GM21515 (cell line): ENCODE results near the gene PRSS3.
"Not testable (repeated sequence)": the region's sequence is repeated elsewhere in the genome, so short reads cannot be mapped to it uniquely, and the experiment has no call there.

Experiments used
- ATAC-seq: cut with Tn5 transposase; IDR thresholded peaks from one replicate; pipeline ENCODE4 v1.9.1; 2021; ENCODE audit not compliant: unreplicated experiment

The PRSS3 gene

GRCh38 chr9:33817327-33818166 lies 22.2 kb downstream of the PRSS3 start:
- ATAC-seq = peak; percentile 11

- ATAC-seq = no peak
Measured at GRCh38 chr9:33818167-33818846, 22.9 kb downstream of the PRSS3 start.

GRCh38 chr9:33818847-33819500 lies 23.6 kb downstream of the PRSS3 start:
- no peak for ATAC-seq

- no peak for ATAC-seq
Measured at GRCh38 chr9:33820231-33820745, 24.9 kb downstream of the PRSS3 start.

DNA sequence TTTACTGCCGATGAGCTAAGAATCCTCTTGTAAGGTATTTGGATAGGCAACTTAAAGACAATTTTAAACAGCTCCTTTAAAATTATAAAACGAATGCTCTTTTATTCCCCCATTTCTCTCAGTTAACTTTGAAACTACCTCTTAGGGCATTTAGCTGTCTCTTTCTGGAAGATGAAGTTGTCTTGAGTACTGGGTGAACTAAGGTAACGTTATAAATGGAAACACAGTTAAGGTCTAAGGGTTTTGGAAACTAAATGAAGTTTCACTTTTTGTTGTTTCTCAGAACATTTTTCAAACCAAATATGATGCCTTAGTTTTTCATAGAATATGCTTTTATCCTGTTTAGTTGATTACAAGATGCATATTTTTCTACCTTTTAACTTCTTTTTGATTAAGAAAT lies 28.4 kb downstream of the PRSS3 start:
- no peak for ATAC-seq

- ATAC-seq = not testable (repeated sequence)
Measured at GRCh38 chr9:33827285-33827684, 31.9 kb downstream of the PRSS3 start.

- not testable (repeated sequence) for ATAC-seq
Measured at GRCh38 chr9:33829641-33830230, 34.4 kb downstream of the PRSS3 start.

DNA sequence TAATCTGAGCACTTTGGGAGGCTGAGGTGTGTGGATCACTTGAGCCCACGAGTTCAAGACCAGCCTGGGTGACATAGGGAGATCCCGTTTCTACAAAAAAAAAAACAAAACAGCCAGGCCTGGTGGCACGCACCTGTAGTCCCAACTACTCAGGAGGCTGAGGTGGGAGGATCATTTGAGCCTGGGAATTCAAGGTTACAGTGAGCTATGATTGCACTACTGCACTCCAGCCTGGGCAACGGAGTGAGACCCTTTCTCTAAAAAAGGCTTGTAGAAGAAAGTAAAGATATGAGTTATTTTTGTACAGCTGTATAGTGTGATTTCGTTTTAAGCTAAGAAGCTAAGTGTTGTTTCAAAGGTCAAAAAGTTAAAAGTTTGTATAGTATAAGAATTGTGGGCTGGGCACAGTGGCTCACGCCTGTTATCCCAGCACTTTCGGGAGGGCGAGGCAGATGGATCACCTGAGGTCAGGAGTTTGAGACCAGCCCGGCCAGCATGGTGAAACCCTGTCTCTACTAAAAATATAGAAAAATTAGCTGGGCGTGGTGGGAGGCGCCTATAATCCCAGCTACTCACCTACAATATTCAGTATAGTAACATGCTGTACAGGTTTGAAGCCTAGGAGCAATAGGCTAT lies 40.4 kb downstream of the PRSS3 start:
- ATAC-seq = no peak

- not testable (repeated sequence) for ATAC-seq
Measured at GRCh38 chr9:33836261-33836660, 40.9 kb downstream of the PRSS3 start.

DNA sequence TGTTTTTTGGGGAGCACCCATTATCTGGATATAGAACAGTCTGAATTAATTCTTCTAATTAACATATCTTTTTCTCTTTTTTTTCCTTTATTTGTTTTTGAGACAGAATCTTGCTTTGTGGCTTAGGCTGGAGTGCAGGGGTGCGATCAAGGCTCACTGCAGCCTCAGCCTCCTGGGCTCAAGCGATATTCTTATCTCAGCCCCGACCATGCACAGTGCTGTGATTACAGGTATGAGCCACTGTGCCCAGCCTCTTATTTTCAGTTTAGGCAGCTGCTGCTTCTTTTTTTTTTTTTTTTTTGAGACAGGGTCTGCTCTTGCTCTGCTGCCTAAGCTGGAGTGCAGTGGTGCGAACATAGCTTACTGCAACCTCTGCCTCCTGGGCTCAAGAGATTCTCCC lies 41.8 kb downstream of the PRSS3 start:
- ATAC-seq = no peak

DNA sequence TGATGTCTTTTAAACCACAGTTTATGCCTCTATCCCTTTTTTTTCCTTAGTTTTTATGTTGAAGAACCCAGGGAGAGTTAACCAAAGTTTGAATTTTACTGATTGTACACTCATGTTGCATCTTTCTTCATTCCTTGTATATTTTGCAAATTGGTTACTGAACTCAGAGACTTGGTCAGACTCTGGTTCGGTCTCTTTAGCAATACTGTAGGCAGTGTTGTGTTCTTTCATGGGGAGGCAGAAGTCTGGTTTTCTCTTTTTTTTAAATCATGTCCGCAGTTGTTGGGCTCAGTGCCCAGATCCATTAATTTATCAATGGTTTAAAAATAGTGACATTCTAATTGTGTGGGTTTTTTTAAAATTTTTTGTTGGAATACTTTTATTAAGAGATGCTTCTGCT lies 45.0 kb downstream of the PRSS3 start:
- no peak for ATAC-seq

DNA sequence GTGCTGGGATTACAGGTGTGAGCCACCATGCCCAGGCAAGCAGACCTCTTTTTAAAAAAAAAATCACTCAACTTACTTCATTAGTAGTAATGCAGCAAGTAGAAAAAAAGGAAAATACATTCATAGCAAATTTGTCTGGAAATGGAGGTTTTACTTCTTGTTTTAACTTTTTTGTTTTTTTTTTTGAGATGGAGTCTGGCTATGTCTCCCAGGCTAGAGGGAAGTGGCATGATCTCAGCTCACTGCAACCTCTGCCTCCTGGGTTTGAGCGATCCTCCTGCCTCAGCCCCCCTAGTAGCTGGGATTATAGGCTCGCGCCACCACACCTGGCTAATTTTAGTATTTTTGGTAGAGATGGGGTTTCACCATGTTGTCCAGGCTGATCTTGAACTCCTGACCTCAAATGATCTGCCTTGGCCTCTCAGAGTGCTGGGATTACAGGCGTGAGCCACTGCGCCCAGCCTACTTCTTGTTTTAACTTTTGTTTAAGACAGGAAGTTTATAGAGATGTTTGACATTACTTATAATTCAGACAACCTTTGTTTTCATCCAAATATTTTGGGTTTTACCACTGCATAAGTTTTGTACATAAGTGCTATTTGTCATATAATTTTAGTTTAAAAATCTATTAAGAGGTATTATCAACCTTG lies 48.1 kb downstream of the PRSS3 start:
- ATAC-seq = no peak

DNA sequence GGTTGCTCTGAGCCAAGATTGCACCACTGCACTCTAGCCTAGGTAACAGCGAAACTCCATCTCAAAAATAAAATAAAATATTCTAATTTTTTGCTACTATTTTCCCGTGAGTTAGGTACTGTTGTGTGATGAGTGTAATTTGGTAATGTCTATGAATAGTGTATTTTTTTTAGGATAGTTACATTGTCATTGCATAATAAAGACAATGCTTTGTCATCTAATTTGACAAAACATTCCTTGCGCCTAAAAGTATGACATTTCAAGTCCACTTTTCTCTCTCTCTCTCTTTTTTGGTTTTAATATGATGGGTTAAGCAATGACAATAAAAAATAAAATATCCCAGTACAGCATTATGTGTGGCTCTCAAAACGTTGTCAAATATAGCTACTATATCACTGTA lies 50.9 kb downstream of the PRSS3 start:
- no peak for ATAC-seq

DNA sequence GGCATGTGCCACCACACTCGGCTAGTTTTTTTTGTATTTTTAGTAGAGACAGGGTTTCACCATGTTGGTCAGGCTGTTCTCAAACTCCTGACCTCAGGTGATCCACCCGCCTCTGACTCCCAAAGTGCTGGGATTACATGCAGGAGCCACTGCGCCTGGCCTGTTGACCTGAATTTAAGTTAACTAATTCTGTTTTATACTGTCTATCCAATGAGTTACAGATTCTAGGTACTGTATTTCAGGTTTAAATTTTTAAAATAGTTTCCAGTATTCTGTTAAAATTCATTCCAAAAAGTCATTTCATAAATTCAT lies 52.5 kb downstream of the PRSS3 start:
- not testable (repeated sequence) for ATAC-seq
